GF-D8 (cell line): ENCODE data around the gene SLC25A21.
"Not testable (repeated sequence)": the region's sequence is repeated elsewhere in the genome, so short reads cannot be mapped to it uniquely, and the experiment has no call there.

Source experiments
- DNase-seq: peaks from one replicate; lab custom pipeline; 2025; lab: John Stamatoyannopoulos, UW

Gene SLC25A21

GRCh38 chr14:36863271-36863670 is 309.1 kb downstream of the SLC25A21 start:
- DNase-seq: no peak

GRCh38 chr14:36862237-36862636 is 310.2 kb downstream of the SLC25A21 start:
- not testable (repeated sequence) for DNase-seq

GRCh38 chr14:36860831-36861230 is 311.6 kb downstream of the SLC25A21 start:
- no peak for DNase-seq

GRCh38 chr14:36859119-36859518 is 313.3 kb downstream of the SLC25A21 start:
- DNase-seq: no peak

- DNase-seq: no peak
Measured at GRCh38 chr14:36857842-36858445, 314.5 kb downstream of the SLC25A21 start.

- DNase-seq: no peak
Measured at GRCh38 chr14:36857136-36857535, 315.3 kb downstream of the SLC25A21 start.

GRCh38 chr14:36856095-36856878 is 316.1 kb downstream of the SLC25A21 start:
- no peak for DNase-seq

GRCh38 chr14:36855396-36855795 is 317.0 kb downstream of the SLC25A21 start:
- no peak for DNase-seq

- DNase-seq: no peak
Measured at GRCh38 chr14:36852981-36853691, 319.3 kb downstream of the SLC25A21 start.

GRCh38 chr14:36848213-36848612 is 324.2 kb downstream of the SLC25A21 start:
- no peak for DNase-seq

- no peak for DNase-seq
Measured at GRCh38 chr14:36847366-36847765, 325.0 kb downstream of the SLC25A21 start.

GRCh38 chr14:36845356-36846012 is 326.9 kb downstream of the SLC25A21 start:
- DNase-seq: no peak

GRCh38 chr14:36844443-36845195 is 327.8 kb downstream of the SLC25A21 start:
- DNase-seq: no peak

GRCh38 chr14:36843410-36843809 is 329.0 kb downstream of the SLC25A21 start:
- DNase-seq: no peak

GRCh38 chr14:36835128-36835527 is 337.3 kb downstream of the SLC25A21 start:
- peak; percentile 34 for DNase-seq

- no peak for DNase-seq
Measured at GRCh38 chr14:36834293-36834692, 338.1 kb downstream of the SLC25A21 start.

GRCh38 chr14:36829547-36829946 is 342.9 kb downstream of the SLC25A21 start:
- DNase-seq: no peak

- DNase-seq: no peak
Measured at GRCh38 chr14:36827861-36828260, 344.5 kb downstream of the SLC25A21 start.

GRCh38 chr14:36826614-36827013 is 345.8 kb downstream of the SLC25A21 start:
- no peak for DNase-seq

GRCh38 chr14:36824854-36825253 is 347.6 kb downstream of the SLC25A21 start:
- DNase-seq: no peak

GRCh38 chr14:36823651-36824050 is 348.8 kb downstream of the SLC25A21 start:
- DNase-seq: no peak

- no peak for DNase-seq
Measured at GRCh38 chr14:36822685-36823084, 349.7 kb downstream of the SLC25A21 start.
